Endodermal cell (in vitro differentiated cells): ENCODE results near the gene CREB3. TPM values are rescaled to one million over a fixed set of nuclear protein-coding genes. Genes with fewer than 3 reads are reported as not detected.

Source experiments
- DNase-seq: peaks from one replicate; pipeline ENCODE4 v3.0.0-alpha.2; 2017
- H3K27ac ChIP-seq: 2 replicates; pipeline ENCODE4 v1.5.1; 2013; ENCODE audit warnings: mild to moderate bottlenecking, low read depth, low read length, moderate library complexity
- H3K27me3 ChIP-seq: 2 replicates; pipeline ENCODE4 v1.6.1; 2013; ENCODE audit warnings: mild to moderate bottlenecking, low read length, moderate library complexity; ENCODE audit not compliant: insufficient read depth, control insufficient read depth, poor library complexity, severe bottlenecking
- H3K36me3 ChIP-seq: 2 replicates; pipeline ENCODE4 v1.7.0; 2013; ENCODE audit warnings: mild to moderate bottlenecking, low read length, moderate library complexity; ENCODE audit not compliant: control insufficient read depth, insufficient read depth
- H3K4me1 ChIP-seq: one replicate; pipeline ENCODE4 v1.7.0; 2013; ENCODE audit warnings: low read length; ENCODE audit not compliant: control insufficient read depth, insufficient read depth
- H3K4me3 ChIP-seq: 2 replicates; pipeline ENCODE4 v1.5.1; 2013; ENCODE audit warnings: mild to moderate bottlenecking, low read length, moderate library complexity
- H3K9ac ChIP-seq: 2 replicates; pipeline ENCODE4 v1.6.1; 2013; ENCODE audit warnings: mild to moderate bottlenecking, low read length, moderate library complexity; ENCODE audit not compliant: poor library complexity, severe bottlenecking; ENCODE audit errors: extremely low read depth
- H3K9me3 ChIP-seq: 2 replicates; pipeline ENCODE4 v1.6.1; 2013; ENCODE audit warnings: mild to moderate bottlenecking, low read length, moderate library complexity; ENCODE audit not compliant: control insufficient read depth
- H3K27ac Mint-ChIP-seq: 2 replicates; pipeline ENCODE4 v1.8.0; 2020; ENCODE audit warnings: mixed read lengths
- H3K27me3 Mint-ChIP-seq: 2 replicates; pipeline ENCODE4 v1.8.0; 2021; ENCODE audit warnings: mild to moderate bottlenecking, mixed read lengths; ENCODE audit not compliant: insufficient read depth
- H3K36me3 Mint-ChIP-seq: 2 replicates; pipeline ENCODE4 v1.8.0; 2020; ENCODE audit warnings: low read depth, mixed read lengths
- H3K4me1 Mint-ChIP-seq: 2 replicates; pipeline ENCODE4 v1.8.0; 2020; ENCODE audit warnings: mixed read lengths
- H3K4me3 Mint-ChIP-seq: 2 replicates; pipeline ENCODE4 v1.8.0; 2020; ENCODE audit warnings: mild to moderate bottlenecking, moderate library complexity, mixed read lengths
- H3K9me3 Mint-ChIP-seq: 2 replicates; pipeline ENCODE4 v1.8.0; 2020; ENCODE audit warnings: mild to moderate bottlenecking, mixed read lengths
- CTCF ChIP-seq: fragments of 200-600 bp; sonication (generic); conservative IDR thresholded peaks from 2 replicates; pipeline ENCODE4 v1.5.0; 2021; ENCODE audit warnings: antibody characterized with exemption, mild to moderate bottlenecking
- WGBS, 2 experiments: methylation state at CpG; one replicate each; pipeline versions ENCODE4 v1.1.5 to v1.1.7; 2013; ENCODE audit warnings: missing lambda C conversion rate in 2 of 2, mixed read lengths in 1 of 2; ENCODE audit not compliant: insufficient coverage in 1 of 2, insufficient read length in 1 of 2; 5-methylcytosine and 5-hydroxymethylcytosine counted together
- total RNA-seq, 2 donors: library from RNA; stranded (reverse); fragmentation: NEBNext Ultra II Directional in 1 of 2; extraction: Animal tissue kit (Norgen Biotek cat#: 25700) in 1 of 2; gene quantifications; 2 replicates in 1 of 2; 3 replicates in 1 of 2; pipeline ENCODE4 v1.2.1, GENCODE V29; 2021

The CREB3 gene
- total RNA-seq, 2 donors from 2014 or later: 28.1 to 33.6 TPM

- no peaks in the 10 kb centered on the region for H3K27me3 ChIP-seq
- Mint-ChIP-seq H3K27ac (no peak overlapping the region), H3K27me3 (no peaks in the 10 kb centered on the region), H3K9me3 (no peaks in the 10 kb centered on the region), H3K4me1 (peaks cover 6% of the 10 kb centered on the region), H3K36me3 (peaks cover 62% of the 10 kb centered on the region), H3K4me3 (no peak overlapping the region)
- DNase-seq: no peak
- 90 to 94% methylated on average over 4 to 7 of the region's 7 CpGs for WGBS, 2 experiments
- H3K9ac ChIP-seq: no peak overlapping the region
- peaks cover 3% of the 10 kb centered on the region for H3K4me1 ChIP-seq
- peaks cover 78% of the 10 kb centered on the region for H3K36me3 ChIP-seq
- no peak for TF ChIP-seq CTCF
- no peak overlapping the region for H3K27ac ChIP-seq
- no peaks in the 10 kb centered on the region for H3K9me3 ChIP-seq
- no peak overlapping the region for H3K4me3 ChIP-seq
Measured at GRCh38 chr9:35737143-35737542, 4.7 kb downstream of the CREB3 start.

- Histone ChIP-seq H3K4me3 (no peak overlapping the region), H3K9ac (no peak overlapping the region), H3K36me3 (peaks cover 88% of the 10 kb centered on the region), H3K9me3 (no peaks in the 10 kb centered on the region), H3K27me3 (no peaks in the 10 kb centered on the region), H3K27ac (no peak overlapping the region), H3K4me1 (peaks cover 3% of the 10 kb centered on the region)
- H3K27me3 Mint-ChIP-seq: no peaks in the 10 kb centered on the region
- no peak for DNase-seq
- H3K4me1 Mint-ChIP-seq: peaks cover 3% of the 10 kb centered on the region
- H3K4me3 Mint-ChIP-seq: no peak overlapping the region
- H3K27ac Mint-ChIP-seq: no peak overlapping the region
- peaks cover 72% of the 10 kb centered on the region for H3K36me3 Mint-ChIP-seq
- TF ChIP-seq CTCF: no peak
- no peaks in the 10 kb centered on the region for H3K9me3 Mint-ChIP-seq
- 83 to 88% methylated on average over 1 to 4 of the region's 4 CpGs for WGBS, 2 experiments
Measured at GRCh38 chr9:35738186-35738585, 5.7 kb downstream of the CREB3 start.

GRCh38 chr9:35738924-35739323 is 6.5 kb downstream of the CREB3 start:
- H3K36me3 Mint-ChIP-seq: peaks cover 80% of the 10 kb centered on the region
- no peak for TF ChIP-seq CTCF
- H3K27ac Mint-ChIP-seq: no peak overlapping the region
- no peak overlapping the region for H3K4me3 ChIP-seq
- DNase-seq: no peak
- H3K36me3 ChIP-seq: peaks cover 95% of the 10 kb centered on the region
- H3K27ac ChIP-seq: no peak overlapping the region
- no peak overlapping the region for H3K9ac ChIP-seq
- H3K9me3 Mint-ChIP-seq: no peaks in the 10 kb centered on the region
- no peaks in the 10 kb centered on the region for H3K9me3 ChIP-seq
- H3K27me3 ChIP-seq: no peaks in the 10 kb centered on the region
- H3K4me3 Mint-ChIP-seq: no peak overlapping the region
- no peaks in the 10 kb centered on the region for H3K27me3 Mint-ChIP-seq
- WGBS, 2 experiments: 95 to 97% methylated on average over 3 to 7 of the region's 7 CpGs
- no peaks in the 10 kb centered on the region for H3K4me1 Mint-ChIP-seq
- H3K4me1 ChIP-seq: peaks cover 3% of the 10 kb centered on the region
